ENCODE results near the gene ZNF8. TPM values are rescaled to one million over a fixed set of nuclear protein-coding genes. Genes with fewer than 3 reads are reported as not detected.
"Not testable (repeated sequence)": the region's sequence is repeated elsewhere in the genome, so short reads cannot be mapped to it uniquely, and the experiment has no call there.

The ZNF8 gene
- total RNA-seq (2014; rRNA removed; shearing (Covaris generic)): 5.2 and 6.5 TPM in 2 replicates

DNA sequence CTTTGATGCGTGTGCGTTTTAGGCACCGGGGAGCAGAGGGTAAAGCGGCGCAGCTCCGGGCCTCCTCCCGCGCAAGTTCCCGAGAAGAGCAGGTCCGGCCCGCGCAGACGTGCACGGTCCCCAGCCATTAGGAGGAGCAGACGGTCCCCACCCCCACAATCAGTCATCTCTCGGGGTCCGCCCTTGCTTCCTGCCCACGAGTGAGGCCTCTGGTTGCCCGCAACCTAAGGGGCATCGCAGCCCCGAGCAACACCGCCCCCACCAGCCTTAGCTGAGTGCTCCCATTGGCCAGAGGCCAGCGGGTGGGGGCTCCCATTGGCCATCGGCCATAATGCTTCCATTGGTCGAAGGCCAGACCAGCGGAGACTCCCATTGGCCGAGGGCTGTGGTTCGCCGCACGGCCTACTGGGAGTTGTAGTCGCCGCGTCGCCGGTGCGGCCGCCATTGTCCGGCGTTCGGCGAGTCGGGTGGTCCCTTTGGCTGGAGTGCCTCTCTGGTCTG, at the start of gene ZNF8:
Gene ZNF8, plus strand, starts transcription at position 415 of the 501 bp plus-strand sequence. CDS start 127 bp downstream, outside the sequence.
- in situ Hi-C loops (cut with HindIII; ENCODE audit: low sequenced_read_pairs): no loop called here
- peak; percentile 95 for DNase-seq (ENCODE audit: low spot score)

DNA sequence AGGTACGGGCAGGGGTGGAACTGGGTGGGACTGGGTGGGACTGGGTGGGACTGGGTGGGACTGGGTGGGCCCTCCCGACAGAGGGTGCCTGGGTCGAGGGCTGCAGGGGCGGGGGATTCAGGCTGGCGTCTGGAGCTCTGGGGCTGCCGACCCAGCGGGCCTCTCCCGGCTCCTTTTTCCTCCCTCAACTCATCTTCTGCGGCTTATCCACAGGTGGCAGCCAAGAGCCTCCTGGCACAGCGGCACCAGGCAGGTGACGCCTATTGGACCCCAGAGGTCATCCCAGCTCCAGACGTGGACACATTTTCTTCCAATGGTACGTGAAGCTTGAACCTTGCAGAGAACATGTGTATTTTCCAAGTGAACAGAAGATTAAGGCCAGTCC, 49.5 kb upstream of the ZNF8 start:
- DNase-seq (ENCODE audit: low spot score): peak; percentile 12
- in situ Hi-C loops (cut with HindIII; ENCODE audit: low sequenced_read_pairs): loop anchor here (5.0 kb wide), 1 partner anchor 42 kb away; no protein-coding TSS in a partner anchor

DNA sequence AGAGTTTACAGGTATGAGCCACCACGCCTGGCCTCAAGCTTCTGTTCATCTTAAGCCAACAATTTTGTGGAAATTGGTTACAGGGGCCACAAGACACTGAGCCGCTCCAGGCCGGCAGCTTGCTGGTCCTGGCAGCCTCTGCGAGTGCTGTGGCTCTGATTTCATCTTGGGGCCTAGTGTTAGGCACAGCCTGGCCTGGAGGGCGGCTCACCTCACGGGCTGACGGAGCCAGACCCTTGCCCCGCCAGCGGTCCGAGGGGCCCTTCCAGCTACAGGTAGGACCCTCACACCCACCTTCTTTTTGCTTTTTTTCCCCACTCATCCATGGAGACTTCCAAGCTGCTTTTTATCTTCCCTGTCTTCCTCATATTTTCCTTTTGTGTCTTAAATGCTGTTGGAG, 41.4 kb upstream of the ZNF8 start:
- in situ Hi-C loops (cut with HindIII; ENCODE audit: low sequenced_read_pairs): no loop called here
- no peak for DNase-seq (ENCODE audit: low spot score)

DNA sequence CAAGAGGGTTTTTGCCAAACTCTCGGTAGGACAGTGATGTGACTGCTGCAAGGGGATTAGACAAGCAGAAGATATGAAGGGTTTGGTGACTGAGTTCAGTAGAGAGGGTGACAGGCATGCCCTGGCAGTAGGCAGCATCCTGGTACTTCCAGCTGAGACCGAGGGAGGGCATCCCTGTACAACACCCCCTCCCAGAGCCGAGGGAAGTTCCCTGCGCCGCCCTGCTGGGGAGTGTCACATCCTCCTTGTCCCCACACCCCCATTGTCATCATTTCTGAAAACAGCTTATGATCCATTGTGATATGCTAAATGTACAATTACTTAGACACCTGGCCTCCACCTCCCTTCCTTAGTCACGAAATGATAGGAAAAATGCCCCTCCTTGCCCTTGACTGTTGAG, 35.4 kb upstream of the ZNF8 start:
- no peak for DNase-seq (ENCODE audit: low spot score)
- in situ Hi-C loops (cut with HindIII; ENCODE audit: low sequenced_read_pairs): no loop called here

DNA sequence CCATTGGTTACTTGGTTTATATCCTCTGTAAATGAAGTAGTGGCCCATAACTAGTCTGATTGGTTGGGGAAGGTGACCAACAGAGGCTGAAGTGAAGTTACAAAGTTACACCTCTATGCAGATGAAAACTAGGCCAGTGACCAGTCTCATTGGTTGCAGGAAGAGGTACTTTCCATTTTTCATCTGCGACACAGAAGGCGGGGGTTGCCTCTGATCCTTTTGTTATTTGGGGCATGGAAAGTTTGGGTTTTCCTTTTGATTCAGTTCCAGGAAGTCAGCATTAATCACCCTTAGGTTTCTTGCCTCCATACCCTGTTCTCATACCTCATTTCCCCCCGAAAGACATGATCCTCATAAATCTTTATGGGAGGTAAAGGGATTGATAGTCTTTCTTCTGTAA, 29.9 kb upstream of the ZNF8 start:
- in situ Hi-C loops (cut with HindIII; ENCODE audit: low sequenced_read_pairs): no loop called here

DNA sequence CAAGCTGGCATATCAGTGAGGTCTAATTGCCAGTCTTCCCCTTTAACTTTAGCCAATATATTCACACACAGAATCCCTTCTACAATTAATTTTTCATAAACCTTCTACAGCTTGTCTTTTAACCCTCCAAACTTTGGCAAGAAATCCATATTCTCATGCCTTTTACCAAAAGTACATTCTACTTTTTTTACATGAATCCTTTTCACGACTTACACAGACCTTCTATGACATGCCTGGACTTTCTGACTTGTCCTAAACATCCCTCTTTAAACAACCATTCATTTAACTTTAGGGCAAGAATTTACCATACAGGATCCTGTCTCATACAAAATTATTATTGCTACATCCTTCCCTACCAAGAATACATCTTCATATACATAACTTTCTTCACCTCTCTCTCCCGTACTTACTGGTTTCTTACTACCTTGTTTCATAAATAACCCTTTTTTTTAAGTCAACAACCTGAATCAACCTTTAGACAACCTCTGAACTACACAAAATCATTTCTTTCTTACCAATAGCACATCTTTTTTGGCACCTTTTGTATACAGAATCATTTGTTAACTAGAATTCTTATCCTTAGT, 26.6 kb upstream of the ZNF8 start:
- in situ Hi-C loops (cut with HindIII; ENCODE audit: low sequenced_read_pairs): no loop called here
- no peak for DNase-seq (ENCODE audit: low spot score)

More for the DNA sequence above, 29.9 kb upstream of the ZNF8 start:
- no peak for DNase-seq (ENCODE audit: low spot score)

DNA sequence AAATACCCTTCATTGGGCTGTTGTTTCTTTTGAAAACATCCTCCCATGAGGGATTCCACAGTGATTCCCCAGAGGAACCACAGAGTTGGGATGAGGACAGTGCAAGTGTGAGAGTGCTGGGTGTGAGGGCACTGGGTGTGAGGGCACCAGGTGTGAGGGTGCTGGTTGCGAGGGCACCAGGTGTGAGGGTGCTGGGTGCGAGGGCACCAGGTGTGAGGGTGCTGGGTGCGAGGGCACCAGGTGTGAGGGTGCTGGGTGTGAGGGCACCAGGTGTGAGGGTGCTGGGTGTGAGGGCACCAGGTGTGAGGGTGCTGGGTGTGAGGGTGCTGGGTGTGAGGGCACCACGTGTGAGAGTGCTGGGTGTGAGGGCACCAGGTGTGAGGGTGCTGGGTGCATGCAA, 20.5 kb upstream of the ZNF8 start:
- in situ Hi-C loops (cut with HindIII; ENCODE audit: low sequenced_read_pairs); DNase-seq (ENCODE audit: low spot score): not testable (repeated sequence)

DNA sequence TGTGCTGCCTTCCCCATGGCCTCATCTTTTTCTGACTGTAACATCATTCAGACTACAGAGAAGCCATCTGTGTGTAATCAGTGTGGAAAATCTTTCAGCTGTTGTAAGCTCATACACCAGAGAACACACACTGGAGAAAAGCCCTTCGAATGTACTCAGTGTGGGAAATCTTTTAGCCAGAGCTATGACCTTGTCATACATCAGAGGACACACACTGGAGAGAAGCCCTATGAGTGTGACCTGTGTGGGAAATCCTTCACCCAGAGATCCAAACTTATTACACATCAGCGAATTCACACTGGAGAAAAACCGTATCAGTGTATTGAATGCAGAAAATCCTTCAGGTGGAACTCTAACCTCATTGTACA, 17.2 kb upstream of the ZNF8 start:
- in situ Hi-C loops (cut with HindIII; ENCODE audit: low sequenced_read_pairs): no loop called here

DNA sequence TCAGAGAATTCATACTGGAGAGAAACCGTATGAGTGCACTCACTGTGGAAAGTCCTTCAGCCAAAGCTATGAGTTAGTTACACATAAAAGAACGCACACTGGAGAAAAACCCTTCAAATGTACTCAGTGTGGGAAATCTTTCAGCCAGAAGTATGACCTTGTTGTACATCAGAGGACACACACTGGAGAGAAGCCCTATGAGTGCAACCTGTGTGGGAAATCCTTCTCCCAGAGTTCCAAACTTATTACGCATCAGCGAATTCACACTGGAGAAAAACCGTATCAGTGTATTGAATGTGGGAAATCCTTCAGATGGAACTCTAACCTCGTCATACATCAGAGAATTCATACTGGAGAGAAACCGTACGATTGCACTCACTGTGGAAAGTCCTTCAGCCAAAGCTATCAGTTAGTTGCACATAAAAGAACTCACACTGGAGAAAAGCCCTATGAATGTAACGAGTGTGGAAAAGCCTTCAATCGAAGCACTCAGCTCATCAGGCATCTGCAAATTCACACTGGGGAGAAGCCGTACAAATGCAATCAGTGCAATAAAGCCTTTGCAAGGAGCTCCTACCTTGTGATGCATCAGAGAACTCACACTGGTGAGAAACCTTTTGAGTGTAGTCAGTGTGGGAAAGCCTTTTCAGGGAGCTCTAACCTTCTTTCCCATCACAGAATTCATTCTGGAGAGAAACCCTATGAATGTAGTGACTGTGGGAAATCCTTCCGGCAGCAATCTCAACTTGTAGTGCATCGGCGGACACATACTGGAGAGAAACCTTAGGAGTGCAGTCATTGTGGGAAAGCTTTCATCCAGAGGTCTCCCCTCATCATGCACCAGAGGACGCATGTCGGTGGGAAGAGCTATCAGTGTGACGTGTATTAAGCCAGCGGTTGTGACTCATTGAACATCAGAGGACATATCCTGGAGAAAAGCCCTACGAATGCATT, 16.5 kb upstream of the ZNF8 start:
- in situ Hi-C loops (cut with HindIII; ENCODE audit: low sequenced_read_pairs): no loop called here
- DNase-seq (ENCODE audit: low spot score): no peak

More for the DNA sequence above, 17.2 kb upstream of the ZNF8 start:
- DNase-seq (ENCODE audit: low spot score): no peak

DNA sequence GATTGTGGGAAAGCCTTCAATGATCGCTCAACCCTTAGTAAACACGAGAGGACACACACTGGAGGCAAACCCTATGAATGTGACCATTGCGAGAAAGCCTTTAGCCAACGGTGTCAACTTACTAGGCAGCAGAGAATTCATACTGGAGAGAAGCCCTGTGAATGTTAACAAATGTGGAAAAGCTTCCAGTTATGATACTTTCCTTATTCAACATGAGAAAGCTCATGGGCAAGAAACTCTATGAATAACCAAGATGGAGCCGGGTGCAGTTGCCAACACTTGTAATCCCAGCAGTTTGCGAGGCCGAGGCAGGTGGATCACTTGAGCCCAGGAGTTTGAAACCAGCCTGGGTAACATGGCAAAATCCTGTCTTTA, 15.8 kb upstream of the ZNF8 start:
- DNase-seq (ENCODE audit: low spot score): no peak
- in situ Hi-C loops (cut with HindIII; ENCODE audit: low sequenced_read_pairs): no loop called here

DNA sequence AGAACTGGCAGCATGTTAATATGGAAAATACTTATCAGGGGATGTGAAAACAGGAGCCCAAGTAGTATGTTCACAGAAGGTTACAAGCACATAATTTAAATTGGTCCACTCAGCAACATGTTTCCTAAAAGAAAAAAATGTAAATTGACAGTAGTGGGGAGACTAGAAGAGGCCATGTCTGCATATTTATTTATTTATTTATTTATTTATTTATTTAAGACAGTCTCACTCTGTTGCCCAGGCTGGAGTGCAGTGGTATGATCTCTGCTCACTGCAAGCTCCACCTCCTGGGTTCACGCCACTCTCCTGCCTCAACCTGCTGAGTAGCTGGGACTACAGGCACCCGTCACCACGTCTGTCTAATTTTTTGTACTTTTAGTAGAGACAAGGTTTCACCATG, 13.7 kb upstream of the ZNF8 start:
- DNase-seq (ENCODE audit: low spot score): no peak
- in situ Hi-C loops (cut with HindIII; ENCODE audit: low sequenced_read_pairs): no loop called here

DNA sequence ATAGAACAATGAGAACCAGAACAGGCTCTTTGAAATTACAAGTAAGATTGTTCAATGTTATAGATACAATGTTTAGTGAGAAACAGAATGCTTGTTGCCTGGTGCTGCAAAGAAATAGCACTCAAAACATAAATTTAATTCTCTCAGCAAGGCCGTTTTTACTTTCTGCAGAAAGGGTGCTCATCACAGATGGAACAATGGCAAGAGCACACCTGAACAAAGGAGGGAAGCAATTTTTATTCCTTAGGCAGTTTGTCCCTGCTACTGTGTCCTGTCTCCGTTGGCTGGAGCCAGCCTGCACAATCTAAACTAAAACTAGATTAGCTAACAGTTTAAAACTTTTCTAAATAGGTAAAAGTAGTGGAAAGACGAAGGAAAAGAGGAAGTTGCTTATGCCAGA, 10.4 kb upstream of the ZNF8 start:
- in situ Hi-C loops (cut with HindIII; ENCODE audit: low sequenced_read_pairs): no loop called here
- no peak for DNase-seq (ENCODE audit: low spot score)

DNA sequence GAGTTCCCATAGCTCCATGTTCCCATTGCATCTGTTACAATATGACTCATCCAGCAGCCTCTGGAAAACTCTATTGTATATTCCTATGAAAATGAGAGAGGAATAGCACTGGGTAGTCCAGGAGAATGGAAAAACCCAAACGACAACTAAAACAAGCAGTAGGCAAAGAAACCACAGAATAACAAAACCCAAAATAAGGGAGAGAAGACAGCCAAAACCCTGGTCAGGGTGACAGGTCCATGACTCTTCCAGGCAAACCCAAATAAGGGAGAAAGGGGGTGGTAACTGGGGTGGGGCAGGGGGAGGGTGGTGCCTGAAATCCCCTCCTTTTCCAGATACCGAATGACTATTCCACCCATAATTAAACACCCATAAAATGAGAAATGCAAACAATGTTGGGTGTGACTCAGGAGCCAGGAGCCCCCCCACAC, 4.0 kb upstream of the ZNF8 start:
- in situ Hi-C loops (cut with HindIII; ENCODE audit: low sequenced_read_pairs): no loop called here
- DNase-seq (ENCODE audit: low spot score): no peak

DNA sequence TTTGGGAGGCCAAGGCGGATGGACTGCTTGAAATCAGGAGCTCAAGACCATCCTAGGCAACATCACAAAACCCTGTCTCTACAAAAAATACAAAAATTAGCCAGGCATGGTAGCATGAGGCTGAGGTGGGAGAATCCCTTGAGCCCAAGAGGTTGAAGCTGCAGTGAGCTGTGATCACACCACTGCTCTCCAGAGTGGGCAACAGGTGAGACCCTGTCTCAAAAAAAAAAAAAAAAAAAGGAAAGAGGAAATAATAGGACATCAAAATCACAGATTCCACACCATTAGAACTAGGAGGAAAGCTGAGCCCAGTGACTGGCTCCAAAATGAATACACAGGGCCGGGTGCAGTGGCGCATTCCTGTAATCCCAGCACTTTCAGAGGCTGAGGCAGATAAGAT, 3.2 kb upstream of the ZNF8 start:
- in situ Hi-C loops (cut with HindIII; ENCODE audit: low sequenced_read_pairs): no loop called here

DNA sequence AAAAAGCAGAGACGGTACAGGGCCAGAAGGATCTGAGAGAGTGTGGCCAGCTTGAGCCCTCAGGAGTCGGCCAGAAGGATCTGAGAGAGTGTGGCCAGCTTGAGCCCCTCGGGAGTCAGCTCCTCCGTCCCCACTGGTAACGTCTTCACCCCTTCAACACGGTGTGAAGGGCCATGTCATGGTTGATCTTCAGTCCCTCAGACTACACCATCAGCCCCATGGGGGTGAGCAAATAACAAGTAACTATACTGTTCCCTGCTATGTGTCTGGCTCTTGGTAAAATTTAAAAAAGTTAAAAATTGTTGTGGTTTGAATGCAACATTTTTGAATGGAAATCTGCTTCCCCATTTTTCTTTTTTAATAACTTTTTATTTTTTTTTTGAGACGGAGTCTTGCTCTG, 1.6 kb upstream of the ZNF8 start:
- in situ Hi-C loops (cut with HindIII; ENCODE audit: low sequenced_read_pairs): no loop called here
- no peak for DNase-seq (ENCODE audit: low spot score)

More for the DNA sequence above, 3.2 kb upstream of the ZNF8 start:
- DNase-seq (ENCODE audit: low spot score): no peak

DNA sequence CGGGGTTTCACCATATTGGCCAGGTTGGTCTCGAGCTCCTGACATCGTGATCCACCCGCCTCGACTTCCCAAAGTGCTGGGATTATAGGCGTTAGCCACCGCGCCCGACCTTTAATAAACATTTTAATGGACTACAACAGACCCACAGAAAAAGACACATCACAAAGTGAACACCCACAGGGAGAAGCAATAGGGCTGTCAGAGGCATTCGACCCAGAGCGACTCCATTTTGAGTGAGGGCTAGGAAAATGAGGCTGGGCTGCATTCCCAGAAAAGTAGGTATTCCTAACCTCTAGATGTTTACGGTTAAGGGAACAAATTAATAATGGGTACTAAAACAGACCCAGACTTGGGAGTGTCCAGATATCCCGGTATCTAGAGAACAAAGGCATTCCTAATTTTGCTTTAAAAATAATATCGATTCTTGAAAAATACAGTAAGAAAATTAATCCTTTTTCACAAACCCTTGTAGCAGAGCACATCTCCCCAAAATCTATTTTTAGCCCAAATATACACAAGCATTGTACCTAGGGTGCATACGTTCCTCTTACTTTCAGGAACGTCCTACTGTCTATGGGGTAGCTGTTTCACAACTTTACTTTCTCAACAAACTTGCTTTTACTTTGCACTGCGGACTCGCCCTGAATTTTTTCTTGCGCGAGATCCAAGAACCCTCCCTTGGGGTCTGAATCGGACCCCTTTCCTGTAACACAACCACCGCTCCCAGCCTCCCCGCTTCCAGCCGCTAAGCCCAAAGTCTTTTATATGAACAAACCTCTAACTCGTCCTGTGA, 811 bp upstream of the ZNF8 start:
- in situ Hi-C loops (cut with HindIII; ENCODE audit: low sequenced_read_pairs): no loop called here
- peak; percentile 1 for DNase-seq (ENCODE audit: low spot score)

DNA sequence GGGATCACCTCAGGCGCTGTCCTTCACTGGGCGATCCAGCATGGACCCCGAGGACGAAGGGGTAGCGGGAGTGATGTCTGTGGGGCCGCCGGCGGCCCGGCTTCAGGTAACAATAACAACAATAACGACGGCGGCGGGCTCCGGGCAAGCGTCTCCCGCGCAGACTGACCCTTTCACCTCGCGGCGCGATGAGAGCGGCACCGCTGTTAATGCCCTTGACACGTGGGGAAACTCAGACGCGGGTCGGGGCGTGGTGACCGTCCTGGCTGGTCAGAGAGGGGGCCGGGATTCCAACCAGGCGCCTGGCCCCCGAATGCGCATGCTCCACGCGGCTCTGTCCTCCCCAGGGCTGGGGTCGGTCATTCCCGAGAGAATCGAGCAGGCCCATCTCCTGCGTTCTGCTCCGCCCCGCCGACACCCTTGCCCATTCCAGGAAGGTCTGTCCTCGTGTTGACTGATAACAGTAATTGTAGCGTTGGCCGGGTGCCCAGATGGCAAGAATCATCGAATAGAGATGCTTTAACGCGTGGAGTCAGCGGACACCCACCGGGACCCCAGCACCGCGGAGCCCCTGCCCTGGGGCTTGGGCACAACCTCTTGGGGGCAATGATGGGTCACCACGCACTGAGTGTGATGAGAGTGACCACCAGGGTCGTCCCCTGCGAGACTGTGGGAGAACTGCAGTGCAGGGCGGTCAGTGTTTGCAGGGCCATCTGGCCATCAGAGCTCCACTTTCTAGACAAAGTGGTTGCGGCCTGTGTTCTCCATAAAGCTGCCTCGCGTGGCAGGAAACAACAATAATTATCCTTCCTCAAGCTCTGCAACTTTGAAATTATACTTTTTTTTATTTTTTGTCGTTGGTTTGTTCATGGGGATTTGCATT, 528 bp downstream of the ZNF8 start:
- in situ Hi-C loops (cut with HindIII; ENCODE audit: low sequenced_read_pairs): no loop called here

DNA sequence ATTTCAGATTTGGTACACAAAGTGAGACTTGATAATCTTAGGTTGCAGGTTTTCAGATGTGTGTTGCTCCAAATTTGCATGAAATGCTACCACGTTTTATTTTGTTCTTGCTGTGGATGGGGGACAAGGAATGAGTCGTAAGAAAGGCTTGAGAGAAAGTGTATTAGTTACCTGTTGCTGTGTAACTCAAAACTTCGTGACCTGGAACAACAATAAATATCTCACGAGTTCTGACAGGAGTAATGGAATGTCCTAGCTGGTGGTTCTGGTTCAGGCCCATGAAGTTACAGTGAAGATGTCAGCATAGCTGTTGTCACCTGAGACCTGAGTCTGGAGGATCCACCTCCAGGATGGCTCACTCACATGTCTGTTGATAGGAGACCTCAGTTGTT, 1.2 kb downstream of the ZNF8 start:
- in situ Hi-C loops (cut with HindIII; ENCODE audit: low sequenced_read_pairs): no loop called here

More for the DNA sequence above, 528 bp downstream of the ZNF8 start:
- peak; percentile 57 for DNase-seq (ENCODE audit: low spot score)

DNA sequence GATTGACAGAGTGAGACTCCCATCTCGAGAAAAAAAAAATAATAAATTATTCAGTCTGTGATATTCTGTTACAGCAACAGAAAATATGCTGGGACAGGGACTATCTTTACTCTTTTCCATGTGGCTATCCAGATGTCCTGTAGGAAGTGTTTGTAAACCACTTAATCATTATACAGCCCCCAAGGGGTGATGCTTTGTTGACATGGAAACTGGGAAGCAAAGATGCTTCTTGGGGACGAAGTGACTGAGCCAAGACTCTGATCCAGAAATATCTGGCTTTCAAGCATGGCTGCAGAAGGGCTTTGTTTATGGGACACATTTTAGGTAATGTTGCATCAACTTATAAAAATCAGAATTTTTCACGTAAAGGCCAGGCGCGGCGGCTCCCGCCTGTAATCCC, 5.4 kb downstream of the ZNF8 start:
- in situ Hi-C loops (cut with HindIII; ENCODE audit: low sequenced_read_pairs): no loop called here

More for the DNA sequence above, 1.2 kb downstream of the ZNF8 start:
- DNase-seq (ENCODE audit: low spot score): no peak

More for the DNA sequence above, 5.4 kb downstream of the ZNF8 start:
- DNase-seq (ENCODE audit: low spot score): no peak
